C4-2B (cell line): ENCODE measurements around the gene PPP1R12B.
"Not testable (repeated sequence)": the region's sequence is repeated elsewhere in the genome, so short reads cannot be mapped to it uniquely, and the experiment has no call there.

Experiments
- CTCF ChIP-seq: fragments of 450-650 bp; conservative IDR thresholded peaks from 2 replicates; pipeline ENCODE4 v1.5.1; 2017; ENCODE audit warnings: mild to moderate bottlenecking
- ZFX ChIP-seq: fragments of 450-650 bp; IDR thresholded peaks from 2 replicates; pipeline ENCODE4 v1.6.1; 2017

GRCh38 chr1:202381867-202382266 is 33.4 kb downstream of the PPP1R12B start:
- TF ChIP-seq CTCF, ZFX: not testable (repeated sequence)
